Fibroblast of villous mesenchyme (primary cell): Measurements from ENCODE around the gene AAGAB. TPM values are rescaled to one million over a fixed set of nuclear protein-coding genes. Genes with fewer than 3 reads are reported as not detected.
A peak's percentile ranks its signal among the peaks of the same experiment; 100 is the strongest.

Experiments used
- DNase-seq: peaks from one replicate; pipeline ENCODE4 v3.0.0-alpha.2; 2010; ENCODE audit warnings: low read depth
- H3K4me3 ChIP-seq: 2 replicates; pipeline ENCODE4 v1.5.1; 2011; ENCODE audit warnings: low read depth, mild to moderate bottlenecking, low read length
- CTCF ChIP-seq: IDR thresholded peaks from 2 replicates; pipeline ENCODE4 v1.5.1; 2012; ENCODE audit warnings: low read depth, mild to moderate bottlenecking, low read length; ENCODE audit not compliant: insufficient read depth
- total RNA-seq: library from RNA; depleted of rRNA; stranded (reverse); fragments of >200 nt; gene quantifications from 2 replicates; pipeline ENCODE4 v1.2.3, GENCODE V29; 2012

Gene AAGAB
- total RNA-seq, 1 donor, result 50.1 TPM

GRCh38 chr15:67180035-67180434 is 74.4 kb downstream of the AAGAB start:
- no peak for DNase-seq
- TF ChIP-seq CTCF, result no peak
- H3K4me3 ChIP-seq, result no peak overlapping the region

- no peak for DNase-seq
- no peak overlapping the region for H3K4me3 ChIP-seq
Observed at GRCh38 chr15:67179411-67179995, 75.0 kb downstream of the AAGAB start.

GRCh38 chr15:67178569-67179210 is 75.8 kb downstream of the AAGAB start:
- no peak overlapping the region for H3K4me3 ChIP-seq
- peak; percentile 99 for DNase-seq
- TF ChIP-seq CTCF, result no peak

More at GRCh38 chr15:67179411-67179995, 75.0 kb downstream of the AAGAB start:
- TF ChIP-seq CTCF, result no peak

GRCh38 chr15:67177752-67178151 is 76.7 kb downstream of the AAGAB start:
- no peak overlapping the region for H3K4me3 ChIP-seq
- no peak for TF ChIP-seq CTCF
- peak; percentile 77 for DNase-seq

GRCh38 chr15:67176195-67176971 is 78.1 kb downstream of the AAGAB start:
- H3K4me3 ChIP-seq, result no peak overlapping the region
- TF ChIP-seq CTCF, result no peak
- DNase-seq, result peak; percentile 81

- peak; percentile 96 for DNase-seq
- TF ChIP-seq CTCF, result no peak
- no peak overlapping the region for H3K4me3 ChIP-seq
Observed at GRCh38 chr15:67175643-67176071, 78.8 kb downstream of the AAGAB start.
